C4-2B (cell line): ENCODE measurements around the gene IFI6.
"Not testable (repeated sequence)": the region's sequence is repeated elsewhere in the genome, so short reads cannot be mapped to it uniquely, and the experiment has no call there.

Experiments
- H3K27ac ChIP-seq: fragments of 450-650 bp; 2 replicates; pipeline ENCODE4 v1.5.1; 2017
- CTCF ChIP-seq: fragments of 450-650 bp; conservative IDR thresholded peaks from 2 replicates; pipeline ENCODE4 v1.5.1; 2017; ENCODE audit warnings: mild to moderate bottlenecking
- ZFX ChIP-seq: fragments of 450-650 bp; IDR thresholded peaks from 2 replicates; pipeline ENCODE4 v1.6.1; 2017

IFI6 gene

GRCh38 chr1:27628712-27629111, 43.3 kb downstream of the IFI6 start:
- TF ChIP-seq CTCF (no peak), ZFX (no peak)
- H3K27ac ChIP-seq, result no peak overlapping the region

DNA sequence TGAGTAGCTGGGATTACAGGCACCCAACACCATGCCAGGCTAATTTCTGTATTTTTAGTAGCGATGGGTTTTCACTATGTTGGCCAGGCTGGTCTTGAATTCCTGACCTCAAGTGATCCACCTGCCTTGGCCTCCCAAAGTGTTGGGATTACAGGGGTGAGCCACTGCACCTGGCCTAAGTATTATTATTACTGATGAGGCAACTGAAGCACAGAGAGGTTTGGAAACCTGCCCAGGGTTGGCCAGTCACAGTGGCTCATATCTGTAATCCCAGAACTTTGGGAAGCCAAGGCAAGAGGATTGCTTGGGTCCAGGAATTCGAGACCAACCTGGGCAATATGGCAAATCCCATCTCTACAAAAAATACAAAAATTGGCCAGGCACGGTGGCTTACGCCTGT, 44.3 kb downstream of the IFI6 start:
- not testable (repeated sequence) for H3K27ac ChIP-seq

- TF ChIP-seq CTCF (no peak), ZFX (no peak)
- H3K27ac ChIP-seq, result no peak overlapping the region
These were observed 44.9 kb downstream of the IFI6 start for GRCh38 chr1:27627061-27627460.

- TF ChIP-seq CTCF (no peak), ZFX (no peak)
- no peak overlapping the region for H3K27ac ChIP-seq
These were observed 45.7 kb downstream of the IFI6 start for GRCh38 chr1:27626031-27626935.

DNA sequence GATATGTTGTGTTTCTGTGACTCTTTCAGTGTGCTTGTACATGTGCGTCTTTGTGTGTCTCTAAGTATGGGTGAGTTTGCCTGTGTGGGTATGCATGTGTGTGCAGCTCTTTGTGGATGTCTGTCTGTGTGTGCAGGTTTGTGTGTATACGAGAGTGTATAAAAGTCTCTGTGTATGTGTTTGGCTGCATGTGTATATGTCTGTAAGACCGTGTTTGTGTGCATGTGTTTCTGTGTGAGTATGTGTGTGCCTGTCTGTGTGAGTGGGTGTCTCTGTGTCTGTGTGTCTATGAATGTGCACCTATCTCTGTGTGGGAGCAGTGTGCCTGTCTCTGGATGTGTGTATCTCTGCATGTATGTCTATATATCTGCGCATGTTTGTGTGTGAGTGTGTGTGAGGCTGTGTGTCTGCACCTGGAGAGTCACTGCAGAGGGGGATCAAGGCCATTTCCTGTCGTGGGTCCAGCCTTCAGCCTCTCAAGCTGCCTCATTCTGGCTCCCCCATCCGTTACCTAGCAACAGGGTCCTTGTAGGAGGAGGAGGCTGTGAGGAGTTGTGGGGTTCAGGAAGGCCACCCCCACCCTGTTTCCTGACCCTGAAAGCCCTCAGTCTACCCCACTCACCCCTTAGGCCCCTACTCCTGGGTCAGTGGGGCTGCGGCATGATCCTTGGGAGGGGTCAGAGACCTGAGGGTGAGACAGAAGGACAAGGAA, 47.4 kb downstream of the IFI6 start:
- no peak for TF ChIP-seq CTCF
- no peak for TF ChIP-seq ZFX
- no peak overlapping the region for H3K27ac ChIP-seq

GRCh38 chr1:27623327-27624212, 48.4 kb downstream of the IFI6 start:
- H3K27ac ChIP-seq, result no peak overlapping the region
- no peak for TF ChIP-seq CTCF
- no peak for TF ChIP-seq ZFX

DNA sequence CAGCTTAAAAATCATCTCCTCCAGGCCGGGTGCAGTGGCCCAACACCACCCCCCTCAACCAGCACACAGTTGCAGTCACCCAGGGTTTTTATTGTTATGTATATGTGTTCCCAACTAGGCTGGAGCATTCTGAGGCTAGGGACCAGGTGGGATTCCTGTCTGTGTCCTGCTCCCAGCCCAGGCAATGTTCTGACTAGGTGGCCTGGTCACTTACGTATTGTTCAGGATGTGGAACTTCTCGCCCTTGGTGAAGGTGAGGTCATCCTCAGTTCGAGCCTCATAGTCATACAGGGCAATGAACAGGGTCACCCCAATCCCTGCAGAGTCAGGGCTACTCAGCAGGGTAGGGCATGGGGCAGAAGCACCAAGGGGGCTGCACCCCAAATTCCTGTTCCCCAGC, 49.2 kb downstream of the IFI6 start:
- H3K27ac ChIP-seq, result no peak overlapping the region
- TF ChIP-seq ZFX (no peak), CTCF (no peak)
